GM23248 (cell line): ENCODE results near the gene WWC1.

ENCODE experiments used
- EZH2 ChIP-seq: fragments of 200-600 bp; sonication (generic); IDR thresholded peaks from 2 replicates; pipeline ENCODE4 v1.6.1; 2018; ENCODE audit warnings: antibody characterized with exemption, mild to moderate bottlenecking; ENCODE audit not compliant: insufficient read depth, poor library complexity, severe bottlenecking
- EZH2phosphoT487 ChIP-seq: fragments of 200-600 bp; sonication (generic); IDR thresholded peaks from 2 replicates; pipeline ENCODE4 v1.6.1; 2018; ENCODE audit warnings: antibody characterized with exemption, moderate library complexity, mild to moderate bottlenecking, low read depth; ENCODE audit not compliant: insufficient read depth

DNA sequence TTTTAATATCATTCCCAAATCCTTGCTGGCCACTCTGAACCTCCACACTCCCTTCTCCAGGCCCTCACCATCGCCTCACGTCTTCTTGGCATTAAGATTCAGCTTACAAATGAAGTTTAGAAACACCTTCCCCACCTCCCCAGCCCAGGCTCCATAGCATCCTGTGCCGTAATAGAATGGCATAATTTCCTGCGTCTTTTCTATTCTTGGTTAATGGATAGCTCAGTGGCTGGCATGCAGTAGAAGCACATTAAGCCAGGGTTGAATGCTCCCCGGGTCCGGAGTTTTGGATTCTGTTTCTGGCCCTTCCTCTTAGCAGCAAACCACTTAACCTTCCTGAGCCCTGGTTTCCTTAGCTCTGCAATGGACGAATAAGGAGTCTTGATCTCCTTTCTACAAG lies 13.8 kb downstream of the WWC1 start:
- TF ChIP-seq EZH2 (no peak), EZH2phosphoT487 (no peak)
